ENCODE data around the gene GALNT6.
"Not testable (repeated sequence)": the region's sequence is repeated elsewhere in the genome, so short reads cannot be mapped to it uniquely, and the experiment has no call there.

Gene GALNT6

DNA sequence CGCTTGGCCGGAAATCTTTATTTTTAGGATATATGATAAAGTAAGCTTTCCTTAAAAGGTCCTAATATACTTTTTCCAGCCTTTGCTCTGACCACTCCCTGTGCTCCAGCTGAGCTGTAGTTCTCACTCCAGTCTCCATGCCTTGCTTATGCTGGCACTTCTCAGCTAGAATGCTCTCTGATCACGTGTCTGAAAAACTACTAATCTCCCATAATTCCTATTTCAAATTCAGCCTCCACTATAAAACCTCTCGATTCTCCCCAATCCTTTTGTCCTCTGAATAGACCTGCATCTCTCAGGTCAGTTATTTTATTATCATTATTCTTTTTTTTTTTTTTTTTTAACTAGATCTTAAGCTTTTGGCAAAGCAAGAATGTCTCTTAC lies 70.9 kb downstream of the GALNT6 start:
- H3K4me3 ChIP-seq (ENCODE audit: low read length): no peak overlapping the region
- TF ChIP-seq, protein P1, sequence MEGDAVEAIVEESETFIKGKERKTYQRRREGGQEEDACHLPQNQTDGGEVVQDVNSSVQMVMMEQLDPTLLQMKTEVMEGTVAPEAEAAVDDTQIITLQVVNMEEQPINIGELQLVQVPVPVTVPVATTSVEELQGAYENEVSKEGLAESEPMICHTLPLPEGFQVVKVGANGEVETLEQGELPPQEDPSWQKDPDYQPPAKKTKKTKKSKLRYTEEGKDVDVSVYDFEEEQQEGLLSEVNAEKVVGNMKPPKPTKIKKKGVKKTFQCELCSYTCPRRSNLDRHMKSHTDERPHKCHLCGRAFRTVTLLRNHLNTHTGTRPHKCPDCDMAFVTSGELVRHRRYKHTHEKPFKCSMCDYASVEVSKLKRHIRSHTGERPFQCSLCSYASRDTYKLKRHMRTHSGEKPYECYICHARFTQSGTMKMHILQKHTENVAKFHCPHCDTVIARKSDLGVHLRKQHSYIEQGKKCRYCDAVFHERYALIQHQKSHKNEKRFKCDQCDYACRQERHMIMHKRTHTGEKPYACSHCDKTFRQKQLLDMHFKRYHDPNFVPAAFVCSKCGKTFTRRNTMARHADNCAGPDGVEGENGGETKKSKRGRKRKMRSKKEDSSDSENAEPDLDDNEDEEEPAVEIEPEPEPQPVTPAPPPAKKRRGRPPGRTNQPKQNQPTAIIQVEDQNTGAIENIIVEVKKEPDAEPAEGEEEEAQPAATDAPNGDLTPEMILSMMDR (conservative IDR thresholded peaks at IDR 0.05; ENCODE audit: low read length): no peak
- DNase-seq (ENCODE audit: low read depth): no peak

DNA sequence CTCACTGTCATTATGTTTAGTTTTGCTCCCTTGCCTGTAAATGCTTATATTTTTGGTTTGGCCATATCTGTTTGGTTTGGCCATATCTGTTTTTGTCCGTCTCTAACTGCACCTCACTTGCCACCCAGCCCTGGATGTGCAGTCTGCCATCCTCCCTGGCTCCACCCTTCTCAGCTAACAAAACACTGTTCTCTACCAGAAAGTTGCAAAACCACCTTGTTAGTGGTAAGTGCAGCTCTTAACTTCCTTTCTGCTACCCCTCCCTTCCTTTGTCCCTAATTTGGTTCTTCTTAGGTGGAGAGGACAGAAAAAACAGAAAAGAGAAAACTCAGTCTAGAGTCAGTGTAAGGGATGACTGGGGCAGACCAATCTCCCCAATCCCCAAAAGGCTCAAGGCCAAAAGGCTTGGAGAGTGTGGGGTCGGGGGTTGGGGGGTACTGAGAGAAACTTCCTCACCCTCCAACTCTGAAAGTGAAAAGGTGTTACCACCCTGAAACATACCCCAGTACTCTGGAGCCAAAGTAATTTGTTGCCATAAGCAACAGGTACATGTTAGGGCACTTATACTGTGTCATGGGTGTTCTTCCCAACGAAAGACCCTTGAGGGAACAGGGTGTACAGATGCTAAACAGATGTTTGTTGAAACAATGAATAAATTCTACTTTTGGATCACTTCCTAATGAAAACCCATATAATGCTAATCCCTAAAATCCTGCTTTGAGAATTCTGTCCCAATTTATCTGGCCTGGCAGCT lies 72.2 kb downstream of the GALNT6 start:
- no peak for DNase-seq (ENCODE audit: low read depth)
- no peak overlapping the region for H3K4me3 ChIP-seq (ENCODE audit: low read length)
- TF ChIP-seq, protein P1 (conservative IDR thresholded peaks at IDR 0.05; ENCODE audit: low read length): no peak

DNA sequence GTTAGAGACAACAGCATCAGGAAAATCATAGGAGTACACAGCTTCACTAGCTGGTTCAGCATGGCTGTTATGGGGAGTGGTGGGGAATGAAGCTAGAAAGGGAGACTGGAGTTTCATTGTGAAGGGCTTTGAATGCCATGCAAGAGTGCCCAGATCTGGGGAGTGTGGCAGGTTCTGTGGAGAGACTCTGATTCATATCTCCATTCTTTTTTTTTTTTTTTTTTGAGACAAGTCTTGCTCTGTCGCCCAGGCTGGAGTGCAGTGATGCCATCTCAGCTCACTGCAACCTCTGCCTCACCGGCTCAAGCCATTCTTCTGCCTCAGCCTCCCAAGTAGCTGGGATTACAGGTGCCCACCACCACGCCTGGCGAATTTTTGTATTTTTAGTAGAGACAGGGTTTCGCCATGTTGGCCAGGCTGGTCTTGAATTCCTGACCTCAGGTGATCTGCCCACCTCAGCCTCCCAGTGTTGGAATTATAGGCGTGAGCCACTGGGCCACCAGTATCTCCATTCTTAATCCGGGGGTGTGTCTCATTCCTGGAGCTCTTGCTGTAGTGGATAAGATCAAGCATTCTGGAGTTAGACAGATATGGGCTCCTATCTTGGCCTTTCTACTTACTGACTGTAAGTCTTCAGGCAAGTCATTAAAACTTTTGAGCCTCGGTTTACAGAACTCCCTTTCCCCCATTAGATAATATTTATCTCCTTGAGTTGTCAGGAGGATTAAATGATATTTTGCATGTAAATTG lies 73.0 kb downstream of the GALNT6 start:
- H3K4me3 ChIP-seq (ENCODE audit: low read length); DNase-seq (ENCODE audit: low read depth): not testable (repeated sequence)

DNA sequence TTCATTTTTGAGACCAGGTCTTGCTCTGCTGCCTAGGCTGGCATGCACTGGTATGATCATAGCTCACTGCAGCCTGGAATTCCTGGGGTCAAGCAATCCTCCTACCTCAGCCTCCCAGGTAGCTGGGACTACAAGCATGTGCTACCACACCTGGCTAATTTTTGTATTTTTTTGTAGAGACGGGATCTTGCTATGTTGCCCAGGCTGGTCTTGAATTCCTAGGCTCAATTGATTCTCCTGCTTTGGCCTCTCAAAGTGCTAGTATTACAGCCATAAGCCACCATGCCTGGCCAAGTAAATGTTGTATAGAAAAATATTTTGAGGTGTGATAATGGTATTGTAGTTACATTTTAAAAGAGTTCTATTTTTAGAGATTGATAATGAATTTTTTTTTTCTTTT lies 79.8 kb downstream of the GALNT6 start:
- H3K4me3 ChIP-seq (ENCODE audit: low read length): no peak overlapping the region
- TF ChIP-seq, protein P1 (conservative IDR thresholded peaks at IDR 0.05; ENCODE audit: low read length): no peak
- DNase-seq (ENCODE audit: low read depth): no peak

DNA sequence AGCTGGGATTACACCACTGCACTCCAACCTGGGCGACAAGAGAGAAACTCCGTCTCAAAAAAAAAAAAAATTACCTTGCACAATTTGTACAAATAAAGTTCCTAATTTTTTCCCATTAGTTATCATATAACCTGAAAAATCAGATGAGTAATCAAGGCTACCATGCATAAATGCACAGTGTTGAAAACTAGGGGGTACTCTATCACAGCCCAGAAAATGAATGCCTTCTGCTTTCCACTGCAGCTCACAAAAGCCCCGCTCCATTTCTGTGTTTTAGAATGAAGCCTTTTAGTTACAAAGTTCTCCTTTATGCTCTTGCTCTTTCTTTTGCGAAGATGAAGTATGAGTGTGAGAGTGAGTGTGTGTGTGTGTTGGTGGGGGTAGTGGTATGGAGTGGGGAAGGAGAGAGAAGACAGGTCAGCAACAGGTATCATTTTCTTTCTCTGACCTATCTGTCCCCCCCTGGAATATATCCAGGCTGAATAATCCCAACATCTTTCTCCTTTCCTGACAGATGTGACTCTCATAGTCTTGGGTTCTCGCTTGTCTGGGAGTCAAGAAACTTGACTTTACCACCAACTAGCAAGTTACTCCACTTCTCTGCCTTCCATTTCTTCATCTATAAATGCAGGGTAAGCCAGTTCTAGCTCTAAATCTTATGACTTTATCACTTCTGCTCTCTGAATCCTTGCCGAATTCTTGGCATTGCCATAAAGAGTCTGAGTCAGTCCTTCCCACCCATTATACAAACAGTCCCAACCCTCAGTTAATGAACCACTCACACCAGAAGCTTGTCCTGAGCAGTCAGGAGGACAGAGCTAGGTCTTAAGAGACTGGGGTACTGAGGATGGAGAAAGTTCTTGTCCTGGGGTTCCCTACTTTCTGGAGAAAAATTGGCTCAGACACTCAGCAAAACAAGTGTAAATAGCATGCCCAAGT lies 83.3 kb downstream of the GALNT6 start:
- TF ChIP-seq, protein P1 (conservative IDR thresholded peaks at IDR 0.05; ENCODE audit: low read length): no peak
- H3K4me3 ChIP-seq (ENCODE audit: low read length): no peak overlapping the region
- DNase-seq (ENCODE audit: low read depth): peak; percentile 77

DNA sequence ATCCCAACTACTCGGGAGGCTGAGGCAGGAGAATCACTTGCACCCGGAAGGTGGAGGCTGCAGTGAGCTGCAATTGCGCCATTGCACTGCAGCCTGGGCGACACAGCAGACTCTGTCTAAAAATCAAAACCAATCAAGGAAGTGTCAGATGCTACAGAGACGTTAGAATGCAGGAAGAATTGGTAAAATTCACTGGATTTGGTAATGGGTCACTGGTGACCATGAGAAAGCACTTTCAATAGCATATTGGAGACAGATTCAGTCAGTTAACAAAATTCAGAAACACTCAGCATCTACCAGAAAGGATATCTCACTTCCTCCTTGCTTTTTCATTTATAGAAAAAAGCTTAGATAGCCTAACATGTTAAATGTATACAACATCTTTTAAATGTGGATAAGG lies 84.7 kb downstream of the GALNT6 start:
- no peak overlapping the region for H3K4me3 ChIP-seq (ENCODE audit: low read length)
- TF ChIP-seq, protein P1 (conservative IDR thresholded peaks at IDR 0.05; ENCODE audit: low read length): no peak
- no peak for DNase-seq (ENCODE audit: low read depth)

Data from AG10803 (cell line).